B cell (primary cell): ENCODE measurements around the gene FAM234A. TPM values are rescaled to one million over a fixed set of nuclear protein-coding genes. Genes with fewer than 3 reads are reported as not detected.

Experiments used
- ATAC-seq: fragments of 200-7000 bp; cut with Tn5 transposase; one replicate; pipeline ENCODE4 v1.10.0; 2021; ENCODE audit warnings: low read depth, mild to moderate bottlenecking, moderate number of reproducible peaks, moderate library complexity
- CTCF ChIA-PET: fragments of 350-600 bp; sonication (Branson Sonifier 250); formaldehyde crosslinking; loops from one replicate; lab custom pipeline; 2021; ENCODE audit warnings: antibody characterized with exemption, inconsistent platforms; lab: Charles Lee
- POLR2A ChIA-PET: fragments of 350-600 bp; sonication (Branson Sonifier 250); formaldehyde crosslinking; loops from one replicate; lab custom pipeline; 2021; ENCODE audit warnings: antibody characterized with exemption; lab: Charles Lee
- DNase-seq: peaks from one replicate; pipeline ENCODE4 v3.0.0; 2013
- H2AFZ ChIP-seq: 2 replicates; pipeline ENCODE4 v1.6.1; 2012; ENCODE audit warnings: mild to moderate bottlenecking, low read depth, low read length; ENCODE audit not compliant: insufficient read depth, poor library complexity, severe bottlenecking
- H3K27ac ChIP-seq, 2 donors: 1 replicate in 1 of 2; 2 replicates in 1 of 2; pipeline ENCODE4 v1.5.1; 2012 to 2013; ENCODE audit warnings: low read length in 2 of 2, mild to moderate bottlenecking in 2 of 2, moderate library complexity in 1 of 2
- H3K27me3 ChIP-seq, 4 experiments: fragments of 200-600 bp in 1 of 4; sonication (generic) in 1 of 4; replicated peaks in 1 of 4; 1 replicate in 2 of 4; 2 replicates in 2 of 4; pipeline versions ENCODE4 v1.6.1 to v1.7.0; 2013 to 2016; ENCODE audit warnings: low read length in 3 of 4, mild to moderate bottlenecking in 2 of 4, mixed read lengths in 1 of 4, moderate library complexity in 1 of 4; ENCODE audit not compliant: insufficient read depth in 4 of 4, control insufficient read depth in 3 of 4; ENCODE audit errors: control extremely low read depth in 1 of 4
- H3K36me3 ChIP-seq, 2 experiments: replicated peaks in 1 of 2; 1 replicate in 1 of 2; 2 replicates in 1 of 2; pipeline versions ENCODE4 v1.6.1 to v1.7.1; 2013; ENCODE audit warnings: low read length in 1 of 2; ENCODE audit not compliant: insufficient read depth in 2 of 2, control insufficient read depth in 1 of 2; ENCODE audit errors: control extremely low read depth in 1 of 2, extremely low read depth in 1 of 2
- H3K4me1 ChIP-seq, 2 donors: fragments of 200-600 bp in 1 of 2; sonication (generic) in 1 of 2; 1 replicate in 1 of 2; 2 replicates in 1 of 2; pipeline versions ENCODE4 v1.5.1 to v1.6.1; 2013 to 2017; ENCODE audit warnings: low read length in 2 of 2; ENCODE audit not compliant: control insufficient read depth in 2 of 2, insufficient read depth in 2 of 2
- H3K4me2 ChIP-seq: replicated peaks from 2 replicates; pipeline ENCODE3; 2012; ENCODE audit warnings: mild to moderate bottlenecking, low read depth, low read length; ENCODE audit not compliant: poor library complexity, severe bottlenecking
- H3K4me3 ChIP-seq, 5 experiments: fragments of 200-600 bp in 1 of 5; sonication (generic) in 1 of 5; 1 replicate in 3 of 5; 2 replicates in 2 of 5; pipeline versions ENCODE4 v1.5.1 to v1.7.0; 2011 to 2016; ENCODE audit warnings: low read length in 4 of 5, mild to moderate bottlenecking in 4 of 5, low read depth in 2 of 5, control low read depth in 1 of 5, moderate library complexity in 1 of 5; ENCODE audit not compliant: insufficient read depth in 1 of 5; ENCODE audit errors: control extremely low read depth in 1 of 5, extremely low read depth in 1 of 5
- H3K79me2 ChIP-seq: fragments of 200-600 bp; sonication (generic); one replicate; pipeline ENCODE4 v1.6.0; 2016; ENCODE audit warnings: low read length; ENCODE audit not compliant: control insufficient read depth, insufficient read depth
- H3K9ac ChIP-seq: fragments of 200-600 bp; sonication (generic); 2 replicates; pipeline ENCODE4 v1.6.1; 2017; ENCODE audit warnings: mild to moderate bottlenecking, low read length, moderate library complexity
- H3K9me3 ChIP-seq, 3 donors: one replicate each; pipeline versions ENCODE4 v1.6.1 to v1.7.1; 2013; ENCODE audit warnings: low read length in 2 of 3; ENCODE audit not compliant: control insufficient read depth in 2 of 3, insufficient read depth in 1 of 3; ENCODE audit errors: control extremely low read depth in 1 of 3
- H4K20me1 ChIP-seq: 2 replicates; pipeline ENCODE4 v1.6.0; 2012; ENCODE audit warnings: mild to moderate bottlenecking, low read length; ENCODE audit not compliant: insufficient read depth, control insufficient read depth, poor library complexity, severe bottlenecking
- H3K27ac Mint-ChIP-seq: one replicate; pipeline ENCODE4 v1.8.0; 2021; ENCODE audit warnings: mixed read lengths
- H3K27me3 Mint-ChIP-seq: one replicate; pipeline ENCODE4 v1.8.0; 2021; ENCODE audit warnings: mixed read lengths
- H3K4me1 Mint-ChIP-seq: one replicate; pipeline ENCODE4 v1.8.0; 2021; ENCODE audit warnings: mixed read lengths
- H3K4me3 Mint-ChIP-seq: one replicate; pipeline ENCODE4 v1.8.0; 2021; ENCODE audit warnings: mixed read lengths
- H3K9me3 Mint-ChIP-seq: one replicate; pipeline ENCODE4 v1.8.0; 2022; ENCODE audit warnings: mixed read lengths; ENCODE audit not compliant: insufficient read depth
- EZH2 ChIP-seq: IDR thresholded peaks from 2 replicates; pipeline ENCODE4 v1.6.1; 2012; ENCODE audit warnings: borderline replicate concordance, low read depth, mild to moderate bottlenecking, moderate library complexity, low read length; ENCODE audit not compliant: insufficient read depth, poor library complexity, severe bottlenecking
- WGBS: methylation state at CpG from one replicate; pipeline ENCODE4 v1.1.5; 2013; ENCODE audit warnings: missing lambda C conversion rate; ENCODE audit not compliant: insufficient coverage; 5-methylcytosine and 5-hydroxymethylcytosine counted together
- intact Hi-C: fragments of 100-400 bp; cut with micrococcal nuclease; formaldehyde crosslinking; loops from one replicate; pipeline ENCODE4 v1.10.0; 2022
- polyA plus RNA-seq: library from polyadenylated mRNA; depleted of rRNA; stranded (reverse); fragments of >200 nt; gene quantifications from 2 replicates; pipeline ENCODE4 v1.2.3, GENCODE V29; 2012
- total RNA-seq, 2 donors: library from RNA; stranded (reverse); fragments of 120-200 nt in 1 of 2; gene quantifications; 1 replicate in 1 of 2; 2 replicates in 1 of 2; pipeline versions ENCODE4 v1.2.3 to v1.2.4, GENCODE V29; 2013 to 2022
- TF ChIP-seq, protein P1 (sequence below): fragments of 200-600 bp; IDR thresholded peaks from one replicate; pipeline ENCODE4 v1.8.0; 2022; ENCODE audit warnings: antibody characterized with exemption, mild to moderate bottlenecking

Gene FAM234A
- total and polyA plus RNA-seq, 2 donors (not counting 1 experiment from before 2014, with no cell fraction given): 35.1 to 42.9 TPM

- POLR2A ChIA-PET: no interaction called here
- H3K79me2 ChIP-seq: no peaks in the 10 kb centered on the region
- no peak overlapping the region for H3K4me2 ChIP-seq
- peaks cover 0 to 6% (median 0%) of the 10 kb centered on the region in 3 donors for H3K9me3 ChIP-seq
- no peak overlapping the region for H3K4me3 ChIP-seq
- no peaks in the 10 kb centered on the region for H3K4me1 ChIP-seq
- no peak for TF ChIP-seq EZH2
- TF ChIP-seq, protein P1, sequence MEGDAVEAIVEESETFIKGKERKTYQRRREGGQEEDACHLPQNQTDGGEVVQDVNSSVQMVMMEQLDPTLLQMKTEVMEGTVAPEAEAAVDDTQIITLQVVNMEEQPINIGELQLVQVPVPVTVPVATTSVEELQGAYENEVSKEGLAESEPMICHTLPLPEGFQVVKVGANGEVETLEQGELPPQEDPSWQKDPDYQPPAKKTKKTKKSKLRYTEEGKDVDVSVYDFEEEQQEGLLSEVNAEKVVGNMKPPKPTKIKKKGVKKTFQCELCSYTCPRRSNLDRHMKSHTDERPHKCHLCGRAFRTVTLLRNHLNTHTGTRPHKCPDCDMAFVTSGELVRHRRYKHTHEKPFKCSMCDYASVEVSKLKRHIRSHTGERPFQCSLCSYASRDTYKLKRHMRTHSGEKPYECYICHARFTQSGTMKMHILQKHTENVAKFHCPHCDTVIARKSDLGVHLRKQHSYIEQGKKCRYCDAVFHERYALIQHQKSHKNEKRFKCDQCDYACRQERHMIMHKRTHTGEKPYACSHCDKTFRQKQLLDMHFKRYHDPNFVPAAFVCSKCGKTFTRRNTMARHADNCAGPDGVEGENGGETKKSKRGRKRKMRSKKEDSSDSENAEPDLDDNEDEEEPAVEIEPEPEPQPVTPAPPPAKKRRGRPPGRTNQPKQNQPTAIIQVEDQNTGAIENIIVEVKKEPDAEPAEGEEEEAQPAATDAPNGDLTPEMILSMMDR: no peak
- H3K27ac ChIP-seq: no peak overlapping the region
- H2AFZ ChIP-seq: no peak overlapping the region
- H4K20me1 ChIP-seq: peaks cover 8% of the 10 kb centered on the region
- Mint-ChIP-seq H3K27ac (no peak overlapping the region), H3K4me3 (no peak overlapping the region), H3K27me3 (no peaks in the 10 kb centered on the region), H3K9me3 (no peaks in the 10 kb centered on the region), H3K4me1 (no peaks in the 10 kb centered on the region)
- CTCF ChIA-PET: no interaction called here
- peaks cover 0 to 44% of the 10 kb centered on the region in 2 experiments for H3K36me3 ChIP-seq
- H3K9ac ChIP-seq: no peak overlapping the region
- intact Hi-C loops: no loop called here
- WGBS: 94% methylated on average over 22 of the region's 22 CpGs
- H3K27me3 ChIP-seq: no peaks in the 10 kb centered on the region
- ATAC-seq (no peak), DNase-seq (no peak)
Measured at GRCh38 chr16:289395-289997, 54.9 kb downstream of the FAM234A start.

DNA sequence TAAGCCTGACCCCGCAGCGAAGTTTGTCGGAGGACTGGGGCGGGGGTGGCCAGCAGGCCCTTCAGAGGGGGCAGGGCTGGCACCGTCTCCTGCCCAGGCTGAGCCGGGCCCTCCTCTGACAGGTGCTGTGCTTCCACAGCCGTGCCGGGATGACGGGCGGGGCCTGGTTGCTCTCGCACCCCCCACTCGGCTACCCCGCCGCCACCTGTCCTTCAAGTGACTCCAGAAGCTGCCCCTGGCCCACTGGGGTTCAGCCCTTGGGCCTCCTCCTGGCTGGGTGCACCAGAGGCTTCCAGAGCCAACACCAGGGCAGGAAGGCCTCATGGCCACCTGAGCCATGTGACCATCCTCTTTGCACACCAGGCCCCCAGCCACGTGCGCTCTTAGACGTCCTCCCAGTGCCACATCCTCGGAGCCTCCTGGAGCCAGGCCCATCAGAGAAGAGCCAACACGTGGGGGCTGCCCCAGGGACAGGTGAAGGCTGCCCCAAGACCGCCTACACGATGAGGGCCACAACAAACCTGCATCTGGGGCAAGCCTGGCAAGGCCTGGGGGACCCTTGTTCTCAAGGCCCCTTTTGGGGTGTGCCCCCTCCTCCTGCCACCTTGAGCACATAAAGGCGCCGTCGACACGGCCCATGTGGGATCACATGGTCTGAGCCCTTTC, 55.5 kb downstream of the FAM234A start:
- H3K9me3 ChIP-seq: peaks cover 0 to 6% (median 0%) of the 10 kb centered on the region in 3 donors
- H3K4me1 Mint-ChIP-seq: no peaks in the 10 kb centered on the region
- no peaks in the 10 kb centered on the region for H3K9me3 Mint-ChIP-seq
- no peaks in the 10 kb centered on the region for H3K27me3 ChIP-seq
- no peak overlapping the region for H2AFZ ChIP-seq
- TF ChIP-seq, protein P1: no peak
- TF ChIP-seq EZH2: no peak
- CTCF ChIA-PET: no interaction called here
- no peaks in the 10 kb centered on the region for H3K27me3 Mint-ChIP-seq
- no peak overlapping the region for H3K4me3 ChIP-seq
- no peak for DNase-seq
- peaks cover 0 to 44% of the 10 kb centered on the region in 2 experiments for H3K36me3 ChIP-seq
- intact Hi-C loops: no loop called here
- H3K27ac ChIP-seq: no peak overlapping the region
- WGBS: 96% methylated on average over 25 of the region's 25 CpGs
- no peaks in the 10 kb centered on the region for H3K79me2 ChIP-seq
- H3K4me1 ChIP-seq: no peaks in the 10 kb centered on the region
- H3K27ac Mint-ChIP-seq: no peak overlapping the region
- ATAC-seq: no peak
- no peak overlapping the region for H3K4me2 ChIP-seq
- H4K20me1 ChIP-seq: peaks cover 8% of the 10 kb centered on the region
- POLR2A ChIA-PET: no interaction called here
- no peak overlapping the region for H3K4me3 Mint-ChIP-seq
- no peak overlapping the region for H3K9ac ChIP-seq
